ENCODE measurements around the gene MYPN. TPM values are rescaled to one million over a fixed set of nuclear protein-coding genes. Genes with fewer than 3 reads are reported as not detected.
"Not testable (repeated sequence)": the region's sequence is repeated elsewhere in the genome, so short reads cannot be mapped to it uniquely, and the experiment has no call there.

MYPN gene
- total RNA-seq, 1 experiment from 2014 or later = 6.0 TPM

DNA sequence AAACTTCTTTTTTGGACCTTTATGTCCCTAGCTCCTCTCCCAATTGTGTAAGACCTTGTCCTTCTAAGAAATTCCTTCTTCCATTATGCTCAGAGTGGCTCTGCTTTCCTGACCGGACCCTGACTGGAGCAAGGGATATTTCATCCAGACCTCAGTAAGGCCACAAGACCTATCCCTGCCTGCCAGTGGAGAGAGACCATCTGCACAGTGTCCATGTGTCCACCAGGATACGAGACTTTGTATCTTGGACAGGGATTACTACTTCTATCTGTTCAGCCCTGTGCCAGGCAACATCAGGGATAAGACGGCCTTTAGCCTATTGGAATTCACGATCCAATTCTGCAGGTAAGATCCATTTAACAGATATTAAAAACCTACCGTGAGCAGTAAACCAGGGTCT is 129.8 kb downstream of the MYPN start:
- DNase-seq (no peak), ATAC-seq (no peak)
- no peak overlapping the region for H3K27ac ChIP-seq (ENCODE audit: low read length)
- TF ChIP-seq EZH2phosphoT487 (IDR thresholded peaks at IDR 0.05; ENCODE audit: borderline replicate concordance, low read length) (no peak), EZH2 (IDR thresholded peaks at IDR 0.05; ENCODE audit: low read length, unreplicated experiment) (no peak)
- TF ChIP-seq, protein P1, sequence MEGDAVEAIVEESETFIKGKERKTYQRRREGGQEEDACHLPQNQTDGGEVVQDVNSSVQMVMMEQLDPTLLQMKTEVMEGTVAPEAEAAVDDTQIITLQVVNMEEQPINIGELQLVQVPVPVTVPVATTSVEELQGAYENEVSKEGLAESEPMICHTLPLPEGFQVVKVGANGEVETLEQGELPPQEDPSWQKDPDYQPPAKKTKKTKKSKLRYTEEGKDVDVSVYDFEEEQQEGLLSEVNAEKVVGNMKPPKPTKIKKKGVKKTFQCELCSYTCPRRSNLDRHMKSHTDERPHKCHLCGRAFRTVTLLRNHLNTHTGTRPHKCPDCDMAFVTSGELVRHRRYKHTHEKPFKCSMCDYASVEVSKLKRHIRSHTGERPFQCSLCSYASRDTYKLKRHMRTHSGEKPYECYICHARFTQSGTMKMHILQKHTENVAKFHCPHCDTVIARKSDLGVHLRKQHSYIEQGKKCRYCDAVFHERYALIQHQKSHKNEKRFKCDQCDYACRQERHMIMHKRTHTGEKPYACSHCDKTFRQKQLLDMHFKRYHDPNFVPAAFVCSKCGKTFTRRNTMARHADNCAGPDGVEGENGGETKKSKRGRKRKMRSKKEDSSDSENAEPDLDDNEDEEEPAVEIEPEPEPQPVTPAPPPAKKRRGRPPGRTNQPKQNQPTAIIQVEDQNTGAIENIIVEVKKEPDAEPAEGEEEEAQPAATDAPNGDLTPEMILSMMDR (conservative IDR thresholded peaks at IDR 0.05; ENCODE audit: low read depth, low read length) = no peak
- no peaks in the 10 kb centered on the region for H4K20me1 ChIP-seq (ENCODE audit: low read length)
- no TSS peak for BruUV-seq (replicated peaks)
- intact Hi-C loops (cut with micrococcal nuclease) = no loop called here
- CTCF ChIA-PET = interaction anchor here (0.6 kb wide), 1 partner anchor 32 kb away, joined by 3 read pairs; no protein-coding TSS in a partner anchor
- no peak overlapping the region for H3K4me3 ChIP-seq (ENCODE audit: low read length)
- peaks cover 6% of the 10 kb centered on the region for H3K4me1 ChIP-seq (ENCODE audit: insufficient read depth, low read length)
- no peaks in the 10 kb centered on the region for H3K9me3 ChIP-seq (ENCODE audit: low read length)
- H3K27me3 ChIP-seq (ENCODE audit: low read length) = no peaks in the 10 kb centered on the region
- H3K36me3 ChIP-seq (ENCODE audit: low read depth, low read length) = no peaks in the 10 kb centered on the region
- H3F3A ChIP-seq (ENCODE audit: low read length, unreplicated experiment) = no peaks in the 10 kb centered on the region
- POLR2A ChIA-PET (ENCODE audit: unreplicated experiment) = interaction anchor here (0.7 kb wide), 1 partner anchor 16 kb away, joined by 3 read pairs; no protein-coding TSS in a partner anchor
- H3K79me2 ChIP-seq (ENCODE audit: low read length) = no peaks in the 10 kb centered on the region
- H3K4me2 ChIP-seq (ENCODE audit: low read length) = no peak overlapping the region
- no peak overlapping the region for H2AFZ ChIP-seq (ENCODE audit: low read length)
- no peaks in the 10 kb centered on the region for H3K9me2 ChIP-seq (replicated peaks; ENCODE audit: low read length)
- H3K9ac ChIP-seq (ENCODE audit: low read length) = no peak overlapping the region

- CTCF ChIA-PET = interaction anchor here (0.6 kb wide), 1 partner anchor 32 kb away, joined by 3 read pairs; no protein-coding TSS in a partner anchor
- POLR2A ChIA-PET (ENCODE audit: unreplicated experiment) = interaction anchor here (0.6 to 0.7 kb wide), 2 partner anchors 15 to 86 kb away, joined by 3 to 4 read pairs; no protein-coding TSS in a partner anchor
- Histone ChIP-seq H3K4me1 (ENCODE audit: insufficient read depth, low read length) (peaks cover 6% of the 10 kb centered on the region), H3K27me3 (ENCODE audit: low read length) (no peaks in the 10 kb centered on the region), H3K9ac (ENCODE audit: low read length) (no peak overlapping the region), H3K79me2 (ENCODE audit: low read length) (no peaks in the 10 kb centered on the region), H3K4me2 (ENCODE audit: low read length) (no peak overlapping the region), H3K36me3 (ENCODE audit: low read depth, low read length) (no peaks in the 10 kb centered on the region), H4K20me1 (ENCODE audit: low read length) (no peaks in the 10 kb centered on the region), H3K9me2 (replicated peaks; ENCODE audit: low read length) (no peaks in the 10 kb centered on the region), H2AFZ (ENCODE audit: low read length) (no peak overlapping the region), H3F3A (ENCODE audit: low read length, unreplicated experiment) (no peaks in the 10 kb centered on the region), H3K9me3 (ENCODE audit: low read length) (no peaks in the 10 kb centered on the region), H3K4me3 (ENCODE audit: low read length) (no peak overlapping the region), H3K27ac (ENCODE audit: low read length) (no peak overlapping the region)
- no peak for ATAC-seq
- no peak for DNase-seq
- BruUV-seq (replicated peaks) = no TSS peak
- intact Hi-C loops (cut with micrococcal nuclease) = no loop called here
- TF ChIP-seq, protein P1 (conservative IDR thresholded peaks at IDR 0.05; ENCODE audit: low read depth, low read length) = no peak
- TF ChIP-seq EZH2 (IDR thresholded peaks at IDR 0.05; ENCODE audit: low read length, unreplicated experiment) (no peak), EZH2phosphoT487 (IDR thresholded peaks at IDR 0.05; ENCODE audit: borderline replicate concordance, low read length) (no peak)
Measured at GRCh38 chr10:68239596-68240150, 130.4 kb downstream of the MYPN start.

- POLR2A ChIA-PET (ENCODE audit: unreplicated experiment) = no interaction called here
- CTCF ChIA-PET = no interaction called here
- no peaks in the 10 kb centered on the region for H3K36me3 ChIP-seq (ENCODE audit: low read depth, low read length)
- TF ChIP-seq, protein P1 (conservative IDR thresholded peaks at IDR 0.05; ENCODE audit: low read depth, low read length) = no peak
- TF ChIP-seq EZH2phosphoT487 (IDR thresholded peaks at IDR 0.05; ENCODE audit: borderline replicate concordance, low read length) (no peak), EZH2 (IDR thresholded peaks at IDR 0.05; ENCODE audit: low read length, unreplicated experiment) (no peak)
- no peak overlapping the region for H3K9ac ChIP-seq (ENCODE audit: low read length)
- DNase-seq = no peak
- no peaks in the 10 kb centered on the region for H3F3A ChIP-seq (ENCODE audit: low read length, unreplicated experiment)
- no peak overlapping the region for H2AFZ ChIP-seq (ENCODE audit: low read length)
- H3K4me3 ChIP-seq (ENCODE audit: low read length) = no peak overlapping the region
- no peaks in the 10 kb centered on the region for H3K4me1 ChIP-seq (ENCODE audit: insufficient read depth, low read length)
- no peaks in the 10 kb centered on the region for H3K27me3 ChIP-seq (ENCODE audit: low read length)
- no peaks in the 10 kb centered on the region for H3K9me2 ChIP-seq (replicated peaks; ENCODE audit: low read length)
- no peaks in the 10 kb centered on the region for H3K9me3 ChIP-seq (ENCODE audit: low read length)
- no peaks in the 10 kb centered on the region for H4K20me1 ChIP-seq (ENCODE audit: low read length)
- intact Hi-C loops (cut with micrococcal nuclease) = no loop called here
- no peaks in the 10 kb centered on the region for H3K79me2 ChIP-seq (ENCODE audit: low read length)
- H3K4me2 ChIP-seq (ENCODE audit: low read length) = no peak overlapping the region
- BruUV-seq (replicated peaks) = no TSS peak
- H3K27ac ChIP-seq (ENCODE audit: low read length) = no peak overlapping the region
- no peak for ATAC-seq
Measured at GRCh38 chr10:68242051-68242450, 132.8 kb downstream of the MYPN start.

GRCh38 chr10:68246397-68246796 is 137.1 kb downstream of the MYPN start:
- POLR2A ChIA-PET (ENCODE audit: unreplicated experiment); H3K9ac ChIP-seq (ENCODE audit: low read length); H4K20me1 ChIP-seq (ENCODE audit: low read length); H3K27me3 ChIP-seq (ENCODE audit: low read length); H3F3A ChIP-seq (ENCODE audit: low read length, unreplicated experiment); DNase-seq; BruUV-seq (replicated peaks); H3K79me2 ChIP-seq (ENCODE audit: low read length); H3K9me2 ChIP-seq (replicated peaks; ENCODE audit: low read length); ATAC-seq; CTCF ChIA-PET; H2AFZ ChIP-seq (ENCODE audit: low read length); H3K4me2 ChIP-seq (ENCODE audit: low read length); H3K27ac ChIP-seq (ENCODE audit: low read length); H3K4me3 ChIP-seq (ENCODE audit: low read length); H3K9me3 ChIP-seq (ENCODE audit: low read length); H3K4me1 ChIP-seq (ENCODE audit: insufficient read depth, low read length); intact Hi-C loops (cut with micrococcal nuclease); H3K36me3 ChIP-seq (ENCODE audit: low read depth, low read length): not testable (repeated sequence)

Data from PC-3 (cell line).